GM18909 (cell line): Measurements from ENCODE around the gene ZSCAN2.

Experiments used
- ATAC-seq: cut with Tn5 transposase; IDR thresholded peaks from one replicate; pipeline ENCODE4 v1.9.1; 2021; ENCODE audit warnings: mild to moderate bottlenecking; ENCODE audit not compliant: unreplicated experiment, poor library complexity

Gene ZSCAN2

DNA sequence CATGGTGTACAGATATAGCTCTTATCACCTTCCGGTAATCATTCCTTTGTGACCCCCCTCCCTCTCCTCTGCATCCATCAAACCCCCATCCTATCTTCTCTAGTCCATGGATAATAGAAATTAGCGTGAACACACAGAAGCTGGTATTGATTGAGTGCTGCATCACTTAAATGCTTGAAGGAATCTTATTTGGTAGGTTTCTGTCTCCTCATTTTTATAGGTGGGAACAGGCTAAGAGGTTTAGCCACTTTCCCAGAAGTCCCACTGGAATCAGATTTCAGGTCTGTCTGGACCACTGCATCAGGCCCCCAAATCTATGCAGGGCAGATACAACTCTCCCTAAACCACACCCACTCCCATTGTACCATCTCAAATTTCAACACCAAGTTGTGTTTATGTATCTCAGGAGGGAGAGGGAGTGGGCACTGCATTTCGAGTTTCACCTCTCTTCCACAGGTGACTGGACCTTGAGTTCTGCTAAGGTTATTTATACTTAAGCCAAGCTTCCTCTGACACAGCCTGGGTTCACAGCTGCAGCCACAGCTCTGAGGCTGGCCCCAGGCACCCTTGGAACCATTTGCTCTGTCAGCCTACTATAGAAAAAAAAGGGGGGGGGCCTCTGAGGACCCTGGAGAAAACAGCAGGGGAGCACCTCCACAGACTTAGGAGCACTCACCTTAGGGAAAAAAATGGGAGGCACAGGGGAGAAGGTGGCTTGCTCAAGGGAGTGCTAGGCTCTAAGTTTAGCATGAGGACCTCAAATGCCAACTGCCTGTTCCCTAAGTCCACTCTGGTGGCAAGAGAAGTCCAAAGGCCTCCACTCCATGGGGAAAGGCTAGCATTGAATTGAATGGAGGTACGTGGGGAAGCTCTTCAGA is 59.3 kb downstream of the ZSCAN2 start:
- no peak for ATAC-seq

DNA sequence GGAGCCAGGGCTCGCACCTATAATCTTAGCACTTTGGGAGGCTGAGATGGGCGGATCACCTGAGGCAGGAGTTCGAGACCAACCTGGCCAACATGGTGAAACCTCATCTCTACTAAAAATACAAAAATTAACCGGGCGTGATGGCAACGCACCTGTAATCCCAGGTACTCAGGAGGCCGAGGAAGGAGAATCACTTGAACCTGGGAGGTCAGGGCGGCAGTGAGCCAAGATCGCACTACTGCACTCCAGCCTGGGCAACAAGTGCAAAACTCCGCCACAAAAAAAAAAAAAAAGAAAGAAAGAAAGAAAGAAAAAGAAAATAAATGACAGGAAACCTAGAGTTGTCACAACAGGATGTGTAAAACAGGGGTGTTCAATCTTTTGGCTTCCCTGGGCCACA is 60.2 kb downstream of the ZSCAN2 start:
- no peak for ATAC-seq

DNA sequence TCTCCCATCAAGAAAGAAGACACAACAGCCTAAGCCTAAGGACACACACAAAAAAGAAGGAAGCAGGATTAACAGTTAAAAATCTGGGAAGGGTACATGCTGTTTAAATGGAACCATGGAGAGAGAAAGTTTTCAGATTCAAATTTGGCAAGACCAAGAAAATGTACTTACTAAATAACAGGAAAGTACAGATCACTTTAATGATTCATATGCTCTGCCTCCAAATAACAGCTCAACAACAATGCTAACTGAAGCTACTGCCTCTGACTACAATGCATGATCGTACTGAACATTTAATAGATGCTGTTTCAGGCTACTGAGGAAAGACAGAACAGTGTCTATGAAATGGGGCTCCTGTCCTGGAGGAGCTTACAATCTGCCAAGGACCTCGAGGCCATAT is 65.6 kb downstream of the ZSCAN2 start:
- ATAC-seq: no peak

DNA sequence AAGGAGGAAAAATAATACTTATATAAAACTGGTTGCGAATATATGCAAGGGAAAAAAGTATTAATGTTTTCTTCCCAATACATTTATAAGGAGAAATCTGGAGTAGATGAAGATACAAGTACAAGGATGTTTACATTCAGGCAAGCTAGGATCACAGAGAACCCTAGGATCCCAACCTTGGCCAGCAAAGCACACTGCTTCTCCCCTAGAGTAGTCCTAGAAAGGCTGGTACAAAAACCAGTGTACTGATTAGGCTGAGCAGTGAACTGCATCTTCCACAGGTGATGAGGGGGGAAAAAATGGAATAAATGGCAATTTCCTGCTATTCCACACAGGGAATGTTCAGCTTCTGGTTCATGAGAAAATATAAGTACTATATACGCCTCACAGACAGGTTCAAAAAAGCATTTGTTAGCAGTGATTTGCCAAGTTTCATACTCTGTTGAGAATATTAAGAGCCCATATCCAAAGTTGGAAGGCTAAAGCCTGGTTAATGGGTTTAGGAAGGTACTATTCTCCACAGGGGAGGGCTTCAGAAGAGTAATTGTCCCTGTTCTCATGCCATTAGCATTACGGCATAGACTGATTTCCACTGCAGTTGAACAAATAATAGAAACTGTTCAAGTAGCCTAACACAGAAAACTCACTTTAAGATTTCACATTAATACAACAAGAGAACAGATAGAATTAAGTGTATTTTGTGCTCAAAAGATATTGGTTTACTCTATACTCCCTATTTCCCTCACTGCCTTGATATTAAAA is 67.6 kb downstream of the ZSCAN2 start:
- no peak for ATAC-seq

DNA sequence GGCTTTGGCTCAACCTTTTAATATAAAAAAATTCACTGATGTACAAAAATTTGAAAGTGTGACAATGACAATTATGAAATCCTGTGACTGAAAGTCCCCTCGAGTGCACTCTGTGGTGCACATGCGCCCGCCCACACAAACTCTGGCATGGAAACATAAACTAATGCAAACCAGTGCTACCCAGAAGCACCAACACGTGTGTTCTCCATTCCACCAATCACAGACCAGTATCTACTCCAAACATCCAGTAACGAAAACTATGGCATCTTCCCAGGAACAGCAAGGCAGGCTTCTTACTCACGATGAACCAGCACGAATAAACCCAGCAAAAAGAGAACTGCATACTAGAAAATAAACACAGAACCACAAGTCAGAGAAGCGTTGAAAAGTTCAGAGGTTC is 68.9 kb downstream of the ZSCAN2 start:
- no peak for ATAC-seq

DNA sequence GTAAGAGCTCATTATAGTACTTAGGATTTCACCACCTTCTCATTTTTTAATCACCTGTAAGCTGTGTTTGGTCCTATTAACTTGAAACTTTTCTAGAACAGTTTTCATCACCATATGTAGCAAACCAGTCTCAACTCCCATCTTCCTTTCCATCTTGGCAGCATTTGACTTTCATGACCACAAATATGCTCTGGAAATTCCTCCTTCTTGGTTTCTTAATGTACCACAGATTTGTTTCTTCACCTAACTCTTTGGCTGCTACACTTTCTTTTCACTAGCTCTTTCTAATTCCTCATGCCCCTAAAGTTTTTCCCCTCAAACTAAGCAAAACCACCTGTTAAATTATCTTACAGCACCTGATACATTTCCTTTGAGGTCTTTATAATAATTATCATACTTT is 70.4 kb downstream of the ZSCAN2 start:
- ATAC-seq: no peak
